A172 (cell line): ENCODE measurements around the gene DEF6. TPM values are rescaled to one million over a fixed set of nuclear protein-coding genes. Genes with fewer than 3 reads are reported as not detected.

Experiments used
- DNase-seq: peaks from one replicate; pipeline ENCODE4 v3.0.0-alpha.2; 2015; ENCODE audit warnings: low spot score
- total RNA-seq: library from RNA; depleted of rRNA; stranded (reverse); fragments of >200 nt; shearing (Covaris generic); gene quantifications from 2 replicates; pipeline ENCODE4 v1.2.3, GENCODE V29; 2014; rRNA removed

DEF6 gene, protein sequence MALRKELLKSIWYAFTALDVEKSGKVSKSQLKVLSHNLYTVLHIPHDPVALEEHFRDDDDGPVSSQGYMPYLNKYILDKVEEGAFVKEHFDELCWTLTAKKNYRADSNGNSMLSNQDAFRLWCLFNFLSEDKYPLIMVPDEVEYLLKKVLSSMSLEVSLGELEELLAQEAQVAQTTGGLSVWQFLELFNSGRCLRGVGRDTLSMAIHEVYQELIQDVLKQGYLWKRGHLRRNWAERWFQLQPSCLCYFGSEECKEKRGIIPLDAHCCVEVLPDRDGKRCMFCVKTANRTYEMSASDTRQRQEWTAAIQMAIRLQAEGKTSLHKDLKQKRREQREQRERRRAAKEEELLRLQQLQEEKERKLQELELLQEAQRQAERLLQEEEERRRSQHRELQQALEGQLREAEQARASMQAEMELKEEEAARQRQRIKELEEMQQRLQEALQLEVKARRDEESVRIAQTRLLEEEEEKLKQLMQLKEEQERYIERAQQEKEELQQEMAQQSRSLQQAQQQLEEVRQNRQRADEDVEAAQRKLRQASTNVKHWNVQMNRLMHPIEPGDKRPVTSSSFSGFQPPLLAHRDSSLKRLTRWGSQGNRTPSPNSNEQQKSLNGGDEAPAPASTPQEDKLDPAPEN
- not detected in 2 replicates for total RNA-seq

DNA sequence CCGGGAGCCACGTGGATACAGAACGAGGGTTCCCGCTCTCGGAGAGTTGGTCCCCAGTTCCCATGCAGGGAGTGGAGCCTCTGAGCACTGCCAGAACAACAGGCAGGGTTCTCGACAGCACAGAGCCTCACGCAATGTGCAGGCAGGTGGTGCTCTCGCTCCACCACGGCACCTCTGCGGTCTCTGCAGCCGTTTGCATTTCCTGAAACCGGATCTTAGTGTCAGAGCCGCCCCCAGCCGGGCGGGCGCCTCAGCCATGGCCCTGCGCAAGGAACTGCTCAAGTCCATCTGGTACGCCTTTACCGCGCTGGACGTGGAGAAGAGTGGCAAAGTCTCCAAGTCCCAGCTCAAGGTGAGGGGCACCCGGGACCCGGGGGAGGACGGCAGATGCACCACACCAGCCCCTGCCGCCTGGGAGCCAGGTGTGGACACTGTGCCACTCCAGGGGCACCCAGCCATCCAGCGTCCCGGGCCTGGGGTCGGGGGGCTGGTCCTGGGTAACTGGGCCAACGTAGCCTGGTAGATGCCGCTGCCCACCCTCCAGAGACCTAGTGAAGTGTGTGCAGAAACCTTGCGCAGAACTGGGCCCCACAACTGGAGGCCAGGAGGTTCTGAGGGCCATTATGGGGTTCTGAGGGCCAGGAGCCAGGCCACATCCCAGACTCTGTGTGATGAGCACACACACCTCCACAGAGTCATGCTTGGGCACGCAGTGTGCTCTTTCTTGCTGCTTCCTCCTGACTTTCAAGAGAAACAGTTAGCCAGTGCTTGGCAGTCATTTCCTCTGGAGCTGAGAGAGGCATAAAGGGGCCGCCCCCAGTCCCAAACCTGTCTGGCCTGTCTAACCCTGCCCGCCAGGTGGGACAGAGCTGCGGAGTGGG is at the start of gene DEF6:
Gene DEF6 (plus strand): TSS at position 218 of the 881 bp plus-strand sequence. CDS start 39 bp downstream, at position 257.
- DNase-seq = no peak

DNA sequence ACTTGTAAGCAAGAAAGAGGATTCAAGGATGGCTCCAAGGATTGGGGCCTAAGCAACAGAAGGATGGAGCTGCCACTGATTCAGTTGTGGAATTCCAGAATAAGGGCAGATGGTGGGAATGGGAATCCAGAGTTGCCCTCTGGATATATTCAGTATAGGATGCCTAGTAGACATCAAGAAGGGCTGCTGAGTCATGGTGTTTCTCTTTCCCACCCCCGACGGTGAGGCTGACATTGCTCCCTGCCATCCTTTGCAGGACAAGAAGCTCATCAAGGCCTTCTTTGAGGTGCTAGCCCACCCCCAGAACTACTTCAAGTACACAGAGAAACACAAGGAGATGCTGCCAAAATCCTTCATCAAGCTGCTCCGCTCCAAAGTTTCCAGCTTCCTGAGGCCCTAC is 49.3 kb upstream of the DEF6 start:
- no peak for DNase-seq

DNA sequence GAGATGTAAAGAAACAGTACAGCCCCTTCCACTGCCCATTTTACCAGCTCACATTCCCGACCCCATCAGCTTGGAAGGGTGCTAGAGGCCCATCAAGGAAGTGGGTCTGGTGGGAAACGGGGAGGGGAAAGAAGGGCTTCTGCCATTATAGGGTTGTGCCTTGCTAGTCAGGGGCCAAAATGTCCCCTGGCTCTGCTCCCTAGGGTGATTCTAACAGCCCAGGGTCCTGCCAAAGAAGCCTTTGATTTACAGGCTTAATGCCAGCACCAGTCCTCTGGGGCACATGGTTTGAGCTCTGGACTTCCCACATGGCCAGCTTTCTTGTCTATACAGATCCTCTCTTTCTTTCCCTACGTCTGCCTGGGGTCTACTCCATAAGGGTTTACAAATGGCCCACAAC is 48.7 kb upstream of the DEF6 start:
- no peak for DNase-seq

DNA sequence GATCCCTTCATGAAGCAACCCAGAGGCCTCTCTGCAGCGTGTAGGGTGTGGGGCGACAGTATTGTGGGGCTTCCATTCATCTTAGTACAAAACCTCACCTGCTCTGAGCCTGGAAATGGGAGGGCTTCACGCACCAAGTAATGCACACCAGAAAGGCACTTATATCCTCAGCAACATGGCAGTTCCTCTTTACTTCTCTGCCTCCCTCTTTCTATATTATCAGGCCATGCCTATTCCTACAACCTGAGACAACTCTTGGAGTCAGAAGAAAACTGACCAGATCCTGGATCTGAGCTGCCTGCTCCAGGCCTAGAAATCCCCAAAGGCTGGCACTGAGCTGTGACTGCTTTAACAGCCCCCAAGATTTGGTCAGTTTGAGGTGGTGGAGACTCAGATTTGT is 45.7 kb upstream of the DEF6 start:
- DNase-seq = no peak

DNA sequence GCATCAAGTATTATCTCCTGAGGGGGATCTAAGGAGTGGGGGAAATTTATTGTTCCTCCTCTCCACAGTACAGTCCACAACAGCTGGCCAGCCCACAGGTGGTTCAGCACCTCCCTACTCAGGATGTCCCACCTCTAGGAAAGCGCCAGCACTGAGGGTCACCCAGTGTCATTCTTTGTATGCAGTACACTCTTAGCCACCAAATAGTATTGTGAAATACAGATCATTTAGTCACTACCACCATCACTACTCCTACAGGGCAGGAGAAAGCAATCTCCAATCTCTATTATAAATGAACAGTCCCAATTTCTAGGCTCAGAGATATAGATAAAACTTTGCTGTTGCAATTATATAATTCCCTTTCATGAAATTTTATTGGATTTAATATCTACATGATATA is 44.4 kb upstream of the DEF6 start:
- DNase-seq = no peak

DNA sequence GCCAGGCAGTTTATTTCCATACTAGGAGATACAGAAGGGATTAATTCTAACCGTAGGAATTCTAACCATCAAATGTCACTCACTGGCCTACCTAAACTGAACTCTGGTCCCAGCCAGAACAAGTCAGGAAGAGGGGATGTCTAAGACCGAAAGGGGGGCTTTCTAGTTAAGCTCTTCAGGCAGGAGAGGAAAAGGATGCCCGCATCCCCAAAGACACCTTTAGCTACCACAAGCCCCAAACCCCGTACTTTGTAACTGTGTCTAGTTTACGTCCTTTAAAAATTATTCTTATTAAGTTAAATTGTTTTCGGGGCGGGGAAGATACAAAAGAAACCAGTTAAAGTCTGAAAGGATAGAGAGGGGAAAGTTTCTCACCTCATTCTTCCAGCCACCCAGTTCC is 39.3 kb upstream of the DEF6 start:
- no peak for DNase-seq

DNA sequence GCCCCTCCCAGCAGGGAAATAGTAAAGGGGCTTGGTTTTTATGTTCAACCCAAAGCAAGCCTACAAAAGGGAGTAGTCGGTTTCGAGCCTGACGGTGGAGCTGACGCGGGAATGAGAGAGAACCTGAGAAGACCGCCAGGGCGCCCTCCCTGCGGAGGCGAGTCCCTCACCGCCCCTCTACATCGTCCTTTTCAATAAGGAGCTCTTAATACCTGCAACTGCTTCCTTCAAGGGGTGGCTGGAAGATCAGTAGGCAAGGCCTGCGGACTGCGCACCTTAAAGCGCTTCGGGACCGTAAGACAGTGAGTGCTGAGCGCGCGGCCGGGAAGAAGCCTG is 38.8 kb upstream of the DEF6 start:
- DNase-seq = no peak

DNA sequence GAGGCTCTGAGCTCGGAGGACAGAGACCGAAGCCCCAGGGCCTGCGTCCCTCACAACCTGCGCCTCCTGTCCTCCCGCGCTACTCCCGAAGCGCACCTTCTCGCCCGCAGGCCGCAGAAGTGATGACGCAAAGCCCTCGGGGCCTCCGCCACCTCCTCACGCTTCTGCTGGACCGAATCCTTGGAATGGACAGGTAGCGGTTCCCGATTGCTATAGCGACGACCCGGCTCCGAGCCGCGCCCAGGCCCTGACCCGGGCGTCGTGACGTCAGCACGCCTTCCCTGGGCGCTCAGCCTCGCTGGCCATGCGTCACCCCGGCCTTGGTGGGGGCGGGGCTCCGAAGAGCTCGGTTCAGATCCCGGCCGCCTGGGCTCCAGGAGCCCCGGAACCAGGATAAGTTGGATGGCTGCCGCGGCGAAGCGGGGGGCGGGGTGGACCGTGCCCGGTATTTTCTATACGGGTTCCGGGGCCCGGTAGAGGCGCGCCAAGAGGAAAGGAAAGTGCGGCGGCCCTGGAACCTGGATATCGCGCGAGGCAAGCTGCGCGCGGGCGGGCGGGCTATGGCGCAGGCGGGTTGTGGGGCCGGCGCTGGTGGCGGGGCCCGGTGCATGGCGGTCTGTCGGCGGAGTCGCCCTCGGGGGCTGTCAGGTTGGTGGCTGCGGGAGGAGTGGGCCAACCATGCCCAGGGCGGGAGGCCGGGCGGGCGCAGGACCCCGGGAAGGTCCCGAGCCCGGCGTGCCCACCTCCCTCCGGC is 38.2 kb upstream of the DEF6 start, which contains the start of gene ZNF76:
Gene ZNF76 (plus strand): TSS at position 542 of the 754 bp plus-strand sequence. CDS start 21,417 bp downstream, outside the sequence.
- peak; percentile 86 for DNase-seq

DNA sequence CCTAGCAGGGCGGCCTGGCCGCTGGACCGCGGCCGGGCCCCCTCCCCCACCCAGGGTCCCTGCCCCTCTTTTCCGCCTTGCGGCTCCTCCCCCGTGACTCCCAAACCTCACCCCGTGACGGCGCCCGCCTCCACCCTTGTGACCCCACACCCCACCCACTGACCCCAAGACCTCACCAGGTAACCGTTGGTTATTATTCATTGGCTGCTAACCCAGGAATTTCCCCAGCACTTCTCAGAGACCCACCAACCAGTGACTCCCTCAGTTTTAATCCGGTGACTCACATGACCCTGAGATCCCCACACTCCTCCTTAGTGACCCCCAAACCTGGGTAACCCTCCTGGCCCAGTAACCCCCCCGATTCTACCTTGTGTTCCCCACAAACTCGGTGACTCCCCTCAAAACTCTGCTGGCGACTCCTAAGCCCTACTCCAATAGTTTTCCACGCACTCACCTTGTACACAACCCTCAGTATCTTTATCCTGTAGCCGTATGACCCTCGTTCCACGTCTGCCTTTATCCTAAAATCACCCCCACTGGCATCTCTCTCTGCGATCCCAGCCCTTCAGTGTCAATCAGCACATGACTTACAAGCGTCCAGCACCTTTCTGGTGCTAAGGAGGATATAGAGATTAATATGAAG is 37.5 kb upstream of the DEF6 start:
- peak; percentile 49 for DNase-seq

DNA sequence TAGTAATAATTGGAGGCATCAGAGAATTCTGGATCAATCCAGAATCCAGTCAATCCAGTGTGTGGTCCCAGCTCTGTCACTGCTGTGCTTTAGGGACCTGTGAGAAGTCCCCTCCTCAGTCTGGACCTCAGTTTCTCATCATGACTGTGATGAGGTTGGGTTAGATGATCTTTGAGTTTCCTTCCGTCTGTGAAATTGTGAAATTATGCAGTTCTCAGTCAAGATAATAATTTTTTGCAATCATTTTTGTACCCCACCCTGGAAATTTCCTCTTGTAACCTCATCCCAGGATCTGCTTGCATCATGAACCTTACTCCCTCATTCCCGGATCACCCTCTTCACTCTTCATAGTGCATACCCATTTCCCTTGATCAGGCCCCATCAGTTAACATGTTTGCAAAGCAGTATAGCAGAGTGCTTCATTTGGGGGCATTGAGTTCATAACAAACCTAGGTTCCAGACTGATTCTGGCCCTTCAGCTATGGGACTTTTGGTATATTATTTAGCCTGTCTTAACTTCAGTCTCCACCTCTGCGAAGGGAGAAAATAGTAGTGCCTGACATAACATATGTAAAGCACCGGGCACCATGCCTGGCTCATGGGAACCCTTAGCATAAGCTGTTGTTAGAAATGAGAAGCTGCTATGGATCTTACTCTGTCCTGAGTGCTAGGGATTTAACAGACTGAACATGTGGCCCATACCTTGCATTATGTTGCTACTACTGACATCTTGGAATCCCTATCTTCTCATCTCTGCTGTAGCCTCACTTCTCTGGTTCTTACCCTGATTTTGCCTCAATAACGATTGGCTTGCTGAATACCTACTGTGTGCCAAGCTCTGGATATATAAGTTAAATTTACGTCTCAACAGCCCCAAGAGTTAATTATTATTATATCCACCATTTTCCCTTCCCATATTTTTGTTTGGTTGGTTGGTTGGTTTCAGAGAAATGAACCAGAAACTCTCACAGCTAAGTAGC is 36.7 kb upstream of the DEF6 start:
- DNase-seq = no peak

DNA sequence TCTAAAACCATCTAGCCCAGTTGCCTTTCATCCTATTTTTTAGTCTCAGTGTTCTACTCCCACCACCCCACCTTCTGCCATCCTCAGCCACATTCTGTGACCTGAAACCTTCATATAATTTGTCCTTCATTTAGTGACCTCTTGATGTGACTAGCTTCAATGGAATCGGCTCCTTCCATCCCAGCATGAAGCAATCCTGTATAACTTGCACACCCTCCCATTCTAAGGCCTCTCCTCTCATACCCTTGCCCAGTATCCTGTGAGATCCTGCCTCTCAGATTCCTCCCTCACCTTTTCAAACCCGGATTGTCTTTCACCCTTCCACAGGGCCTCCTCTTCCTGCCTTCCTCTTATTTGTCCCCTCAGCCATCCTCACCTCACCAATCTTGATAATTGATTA is 35.0 kb upstream of the DEF6 start:
- DNase-seq = no peak

DNA sequence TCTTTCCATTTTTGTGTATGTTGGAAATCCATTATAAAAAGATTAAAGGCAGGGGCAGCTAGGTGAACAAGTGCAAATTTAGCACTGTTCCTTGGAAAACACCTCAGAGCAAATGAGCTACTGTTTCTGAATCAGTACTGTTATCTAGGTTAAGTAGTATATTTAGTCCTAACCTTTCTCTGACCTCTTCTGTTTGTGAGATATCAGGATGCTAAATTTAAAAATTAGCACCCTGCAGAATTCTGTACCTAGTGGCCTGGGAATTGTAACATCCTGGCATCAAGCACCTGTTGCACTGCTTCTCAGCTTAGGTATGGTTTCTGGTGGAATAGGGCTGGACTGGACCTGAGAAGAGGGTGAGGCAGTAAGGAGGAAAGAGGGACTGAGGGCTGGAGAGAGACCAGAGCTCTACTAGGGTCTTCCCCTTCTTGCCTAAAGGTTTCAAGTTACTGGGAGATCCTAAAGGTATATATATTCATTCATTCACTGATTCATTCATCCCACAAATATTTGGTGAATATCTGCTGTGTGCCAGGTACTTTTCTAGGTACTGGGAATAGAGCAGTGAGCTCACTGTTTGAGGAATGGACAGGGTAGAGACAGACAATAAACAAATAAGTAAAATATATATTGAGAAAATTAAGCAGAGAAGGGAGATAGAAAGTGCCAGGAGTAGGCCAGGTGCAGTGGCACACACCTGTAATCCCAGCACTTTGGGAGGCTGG is 32.9 kb upstream of the DEF6 start:
- no peak for DNase-seq

DNA sequence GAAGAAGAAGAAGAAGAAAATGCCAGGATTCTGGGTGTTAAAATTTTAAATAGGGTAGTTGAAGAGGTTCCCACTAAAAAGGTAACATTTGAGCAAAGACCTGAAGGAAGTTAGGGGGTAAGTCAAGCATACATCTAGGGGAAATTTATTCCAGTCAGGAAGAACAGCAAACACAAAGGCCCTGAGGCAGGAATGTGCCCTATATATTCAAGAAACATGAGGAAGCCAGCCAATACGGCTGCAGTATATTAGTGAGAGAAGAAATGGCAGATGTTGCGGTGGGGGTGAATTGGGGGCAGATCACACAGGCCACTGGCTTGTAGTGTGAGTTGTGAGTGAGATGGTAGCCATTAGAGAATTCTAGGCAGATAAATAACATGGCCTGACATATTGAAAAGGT is 32.1 kb upstream of the DEF6 start:
- no peak for DNase-seq

DNA sequence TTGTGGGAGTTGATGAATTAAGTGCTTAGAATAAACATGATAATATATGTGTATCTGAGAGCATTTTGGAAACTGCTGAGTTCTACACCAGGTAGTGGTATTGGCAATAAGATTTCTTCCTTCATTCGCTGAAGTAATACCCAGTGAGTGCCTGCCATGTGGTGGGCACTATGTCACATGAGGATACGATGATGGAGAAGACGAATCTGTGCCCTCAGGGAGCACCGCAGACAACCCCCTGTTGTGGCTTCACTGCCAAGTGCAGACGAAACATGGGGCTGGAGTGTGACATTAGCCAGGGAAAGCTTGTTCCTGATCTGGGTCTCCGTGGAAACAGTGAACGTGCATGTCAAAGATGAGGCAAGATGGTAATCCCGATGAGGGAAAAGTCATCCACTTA is 30.2 kb upstream of the DEF6 start:
- DNase-seq = no peak

DNA sequence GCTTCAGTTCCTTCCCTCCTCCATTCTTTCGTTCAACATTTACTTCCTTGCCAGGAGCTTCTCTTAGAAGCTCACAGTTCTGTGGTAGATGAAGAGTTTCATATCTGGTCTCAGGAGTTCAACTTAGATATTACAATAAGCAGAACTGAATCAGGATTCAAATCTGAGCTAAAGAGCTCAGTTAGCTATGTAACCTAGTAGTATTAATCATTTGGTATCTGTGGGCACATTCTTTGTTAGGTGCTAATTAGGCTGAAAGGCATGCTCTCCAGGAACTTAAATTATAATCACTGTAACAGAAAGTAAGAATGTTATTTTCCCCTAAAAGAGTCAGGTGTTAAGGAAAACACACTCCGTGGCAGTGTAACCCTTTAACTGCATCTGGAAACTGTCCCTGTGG is 29.7 kb upstream of the DEF6 start:
- no peak for DNase-seq

DNA sequence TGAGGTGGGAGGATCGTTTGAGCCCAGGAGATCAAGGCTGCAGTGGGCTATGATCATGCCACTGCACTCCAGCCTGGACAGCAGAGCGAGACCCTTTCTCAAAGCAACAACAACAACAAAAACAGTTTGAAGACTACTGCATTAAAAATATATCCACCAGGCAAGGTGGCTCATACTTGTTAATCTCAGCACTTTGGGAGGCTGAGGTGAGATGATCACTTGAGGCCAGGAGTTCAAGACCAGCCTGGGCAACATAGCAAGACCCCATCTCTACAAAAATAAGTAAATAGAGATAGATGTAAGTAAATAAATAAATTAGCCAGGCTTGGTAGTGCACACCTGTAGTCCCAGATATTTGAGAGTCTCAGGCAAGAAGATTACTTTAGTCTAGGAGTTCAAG is 25.6 kb upstream of the DEF6 start:
- no peak for DNase-seq

DNA sequence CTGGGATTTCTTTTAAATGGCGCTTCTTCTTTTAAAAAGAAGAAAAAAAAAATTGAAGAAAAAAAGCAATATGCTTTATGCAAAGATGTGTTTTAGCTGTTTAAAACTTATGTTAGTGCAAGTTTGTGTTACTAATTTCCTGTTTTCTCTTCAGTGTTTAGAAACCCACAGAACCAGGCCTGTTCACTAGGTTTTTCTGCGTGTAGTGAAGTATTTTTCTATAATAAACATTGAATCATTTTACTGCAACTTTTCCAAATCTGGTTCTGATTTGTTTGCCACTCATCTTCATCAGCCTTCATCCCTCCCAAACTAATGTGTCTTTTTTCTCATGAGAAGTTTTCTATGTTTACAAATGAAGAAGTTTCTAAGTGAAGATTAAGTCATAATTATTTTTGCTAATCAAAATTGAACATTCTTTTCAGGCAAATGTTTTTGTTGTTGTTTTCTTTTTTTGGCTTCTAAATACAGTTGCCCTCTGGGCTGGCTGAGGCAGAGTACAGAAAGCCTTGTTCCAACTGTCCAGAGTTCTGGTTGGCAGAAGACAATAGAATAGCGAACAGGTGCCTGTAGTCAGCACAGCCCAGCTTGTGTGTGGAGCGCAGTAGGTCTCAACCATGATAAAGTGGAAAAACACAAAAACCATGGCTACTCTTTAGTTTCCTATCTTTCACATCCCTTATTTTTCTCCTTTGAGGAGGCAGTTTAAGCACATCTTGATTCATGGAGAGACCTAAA is 23.6 kb upstream of the DEF6 start:
- no peak for DNase-seq

DNA sequence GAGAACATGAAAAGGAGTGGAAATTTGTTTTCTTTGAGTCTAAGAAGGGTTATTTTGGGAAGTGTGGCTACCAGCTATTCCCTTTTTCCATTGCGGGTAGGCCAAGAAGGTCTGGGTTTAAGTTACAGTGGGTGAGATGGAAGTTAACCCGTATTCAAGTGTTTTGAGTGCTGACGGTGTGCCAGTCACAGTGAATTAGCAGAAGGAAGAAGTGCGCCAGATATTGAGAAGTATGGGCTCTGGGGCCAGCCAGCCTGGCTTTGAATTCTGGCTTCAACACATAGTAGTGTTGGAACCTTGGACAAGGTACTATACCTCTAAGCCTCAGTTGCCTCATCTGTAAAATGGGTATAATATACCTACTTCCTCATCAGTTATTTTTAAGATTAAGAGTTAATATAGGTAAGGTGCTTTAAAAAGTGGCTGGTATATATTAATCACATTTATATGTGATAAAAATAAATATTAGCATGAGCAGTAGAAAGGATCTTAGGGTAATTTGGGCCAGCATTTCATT is 21.8 kb upstream of the DEF6 start:
- no peak for DNase-seq
